ENCODE measurements around the gene INTS6. TPM values are rescaled to one million over a fixed set of nuclear protein-coding genes. Genes with fewer than 3 reads are reported as not detected.

INTS6 gene
- total and polyA plus RNA-seq, 2 donors (not counting 1 experiment from before 2014, with no cell fraction given), result 15.4 to 74.7 TPM

GRCh38 chr13:51444922-51445321, 7.9 kb downstream of the INTS6 start:
- peak; percentile 25 for DNase-seq
- no peak for TF ChIP-seq EZH2 (IDR thresholded peaks at IDR 0.05; ENCODE audit: borderline replicate concordance, insufficient read depth, low read depth, low read length, poor library complexity, severe bottlenecking)
- peak; percentile 30 for TF ChIP-seq CTCF (IDR thresholded peaks at IDR 0.05)
- CTCF ChIA-PET, result interaction anchor here (0.6 to 4.8 kb wide), 8 partner anchors 12 to 353 kb away, joined by 3 to 57 read pairs (median 4); no protein-coding TSS in a partner anchor
- POLR2A ChIA-PET, result interaction anchor here (0.7 kb wide), 2 partner anchors 25 to 1651 kb away, joined by 3 to 6 read pairs; no protein-coding TSS in a partner anchor
- H3K9me3 ChIP-seq (ENCODE audit: control extremely low read depth in 1 of 3, control insufficient read depth in 2 of 3, insufficient read depth in 1 of 3, low read length in 2 of 3), result no peaks in the 10 kb centered on the region
- Mint-ChIP-seq H3K27me3 (no peaks in the 10 kb centered on the region), H3K4me1 (peaks cover 9% of the 10 kb centered on the region), H3K4me3 (no peak overlapping the region), H3K27ac (no peak overlapping the region), H3K9me3 (ENCODE audit: insufficient read depth) (no peaks in the 10 kb centered on the region)
- no peak overlapping the region for H3K4me2 ChIP-seq (replicated peaks; ENCODE audit: low read depth, low read length, poor library complexity, severe bottlenecking)
- no peak overlapping the region for H2AFZ ChIP-seq (ENCODE audit: insufficient read depth, low read depth, low read length, poor library complexity, severe bottlenecking)
- no peak overlapping the region for H3K27ac ChIP-seq (ENCODE audit: low read length in 2 of 2)
- peaks cover 14% of the 10 kb centered on the region for H3K79me2 ChIP-seq (ENCODE audit: control insufficient read depth, insufficient read depth, low read length)
- no peak overlapping the region for H3K4me3 ChIP-seq (ENCODE audit: control extremely low read depth in 1 of 5, extremely low read depth in 1 of 5, insufficient read depth in 1 of 5, low read depth in 2 of 5, low read length in 4 of 5)
- H4K20me1 ChIP-seq (ENCODE audit: control insufficient read depth, insufficient read depth, low read length, poor library complexity, severe bottlenecking), result no peaks in the 10 kb centered on the region
- no peaks in the 10 kb centered on the region for H3K27me3 ChIP-seq (replicated peaks in 1 of 4; ENCODE audit: control extremely low read depth in 1 of 4, control insufficient read depth in 3 of 4, insufficient read depth in 4 of 4, low read length in 3 of 4)
- no peaks in the 10 kb centered on the region for H3K4me1 ChIP-seq (ENCODE audit: control insufficient read depth in 2 of 2, insufficient read depth in 2 of 2, low read length in 2 of 2)
- no peak for ATAC-seq (ENCODE audit: low read depth)
- no CpG with 5 or more reads among the region's 1 CpG for WGBS (ENCODE audit: insufficient coverage)
- intact Hi-C loops (cut with micrococcal nuclease), result no loop called here
- H3K36me3 ChIP-seq (replicated peaks in 1 of 2; ENCODE audit: control extremely low read depth in 1 of 2, control insufficient read depth in 1 of 2, extremely low read depth in 1 of 2, insufficient read depth in 2 of 2, low read length in 1 of 2), result peaks cover 0 to 2% of the 10 kb centered on the region in 2 experiments
- no peak overlapping the region for H3K9ac ChIP-seq (ENCODE audit: low read length)

GRCh38 chr13:51440381-51440780, 12.5 kb downstream of the INTS6 start:
- Histone ChIP-seq H3K9ac (ENCODE audit: low read length) (no peak overlapping the region), H2AFZ (ENCODE audit: insufficient read depth, low read depth, low read length, poor library complexity, severe bottlenecking) (no peak overlapping the region), H3K36me3 (replicated peaks in 1 of 2; ENCODE audit: control extremely low read depth in 1 of 2, control insufficient read depth in 1 of 2, extremely low read depth in 1 of 2, insufficient read depth in 2 of 2, low read length in 1 of 2) (no peaks in the 10 kb centered on the region), H3K4me1 (ENCODE audit: control insufficient read depth in 2 of 2, insufficient read depth in 2 of 2, low read length in 2 of 2) (no peaks in the 10 kb centered on the region), H3K4me3 (ENCODE audit: control extremely low read depth in 1 of 5, extremely low read depth in 1 of 5, insufficient read depth in 1 of 5, low read depth in 2 of 5, low read length in 4 of 5) (no peak overlapping the region), H3K27ac (ENCODE audit: low read length in 2 of 2) (no peak overlapping the region), H3K9me3 (ENCODE audit: control extremely low read depth in 1 of 3, control insufficient read depth in 2 of 3, insufficient read depth in 1 of 3, low read length in 2 of 3) (no peaks in the 10 kb centered on the region), H3K79me2 (ENCODE audit: control insufficient read depth, insufficient read depth, low read length) (peaks cover 14% of the 10 kb centered on the region), H3K27me3 (replicated peaks in 1 of 4; ENCODE audit: control extremely low read depth in 1 of 4, control insufficient read depth in 3 of 4, insufficient read depth in 4 of 4, low read length in 3 of 4) (no peaks in the 10 kb centered on the region), H4K20me1 (ENCODE audit: control insufficient read depth, insufficient read depth, low read length, poor library complexity, severe bottlenecking) (no peaks in the 10 kb centered on the region), H3K4me2 (replicated peaks; ENCODE audit: low read depth, low read length, poor library complexity, severe bottlenecking) (no peak overlapping the region)
- no peak for DNase-seq
- H3K9me3 Mint-ChIP-seq (ENCODE audit: insufficient read depth), result no peaks in the 10 kb centered on the region
- TF ChIP-seq EZH2 (IDR thresholded peaks at IDR 0.05; ENCODE audit: borderline replicate concordance, insufficient read depth, low read depth, low read length, poor library complexity, severe bottlenecking) (no peak), CTCF (IDR thresholded peaks at IDR 0.05) (no peak)
- no peak for ATAC-seq (ENCODE audit: low read depth)
- intact Hi-C loops (cut with micrococcal nuclease), result no loop called here
- WGBS (ENCODE audit: insufficient coverage), result no CpG with 5 or more reads among the region's 1 CpG
- no peak overlapping the region for H3K27ac Mint-ChIP-seq
- CTCF ChIA-PET, result interaction anchor here (1.2 to 1.5 kb wide), 2 partner anchors 10 to 357 kb away, joined by 4 to 9 read pairs; no protein-coding TSS in a partner anchor
- no peak overlapping the region for H3K4me3 Mint-ChIP-seq
- H3K27me3 Mint-ChIP-seq, result no peaks in the 10 kb centered on the region
- POLR2A ChIA-PET, result no interaction called here
- peaks cover 2% of the 10 kb centered on the region for H3K4me1 Mint-ChIP-seq

Data from B cell (primary cell).